ENCODE results near the gene PTPRD. TPM values are rescaled to one million over a fixed set of nuclear protein-coding genes. Genes with fewer than 3 reads are reported as not detected.

The PTPRD gene
- total RNA-seq, 1 experiment from 2014 or later, result not detected

GRCh38 chr9:8542537-8542936, 2070.3 kb downstream of the PTPRD start:
- no TSS peak for BruUV-seq (replicated peaks)

GRCh38 chr9:8539681-8540197, 2073.1 kb downstream of the PTPRD start:
- BruUV-seq (replicated peaks), result no TSS peak
- ATAC-seq (no peak), DNase-seq (ENCODE audit: low read depth, low spot score) (no peak)
- in situ Hi-C loops (cut with HindIII; ENCODE audit: low pct_unique_long_range_greater_than_20kb, low sequenced_read_pairs), result no loop called here
- Histone ChIP-seq H3K4me3 (ENCODE audit: low read depth in 2 of 2, low read length in 2 of 2) (no peak overlapping the region), H3K36me3 (ENCODE audit: control insufficient read depth, insufficient read depth, low read length) (no peaks in the 10 kb centered on the region), H3K9me3 (ENCODE audit: control insufficient read depth, insufficient read depth, low read depth, low read length) (no peaks in the 10 kb centered on the region), H3K4me1 (ENCODE audit: control insufficient read depth, insufficient read depth, low read length) (no peaks in the 10 kb centered on the region), H3K27ac (ENCODE audit: low read length) (no peak overlapping the region), H3K27me3 (ENCODE audit: control insufficient read depth, insufficient read depth, low read length) (no peaks in the 10 kb centered on the region)
- intact Hi-C loops (cut with micrococcal nuclease; ENCODE audit: unreplicated experiment), result no loop called here
- CTCF ChIA-PET, result no interaction called here
- POLR2A ChIA-PET, result no interaction called here
- TF ChIP-seq SIN3A (IDR thresholded peaks at IDR 0.05; ENCODE audit: borderline replicate concordance, insufficient read depth, low read depth, low read length), result no peak
- no peak for TF ChIP-seq CTCF (IDR thresholded peaks at IDR 0.05)
- no peak for TF ChIP-seq TCF7L2 (IDR thresholded peaks at IDR 0.05; ENCODE audit: low read depth, low read length)
- no peak for TF ChIP-seq REST (IDR thresholded peaks at IDR 0.05; ENCODE audit: insufficient read depth in 1 of 2, low read depth in 2 of 2, low read length in 1 of 2)
- TF ChIP-seq POLR2AphosphoS5 (IDR thresholded peaks at IDR 0.05; ENCODE audit: low read depth, low read length), result no peak

More at GRCh38 chr9:8542537-8542936, 2070.3 kb downstream of the PTPRD start:
- H3K27ac ChIP-seq (ENCODE audit: low read length), result no peak overlapping the region
- H3K27me3 ChIP-seq (ENCODE audit: control insufficient read depth, insufficient read depth, low read length), result no peaks in the 10 kb centered on the region
- H3K9me3 ChIP-seq (ENCODE audit: control insufficient read depth, insufficient read depth, low read depth, low read length), result no peaks in the 10 kb centered on the region
- intact Hi-C loops (cut with micrococcal nuclease; ENCODE audit: unreplicated experiment), result no loop called here
- DNase-seq (ENCODE audit: low read depth, low spot score) (no peak), ATAC-seq (no peak)
- TF ChIP-seq SIN3A (IDR thresholded peaks at IDR 0.05; ENCODE audit: borderline replicate concordance, insufficient read depth, low read depth, low read length), result no peak
- no peak for TF ChIP-seq REST (IDR thresholded peaks at IDR 0.05; ENCODE audit: insufficient read depth in 1 of 2, low read depth in 2 of 2, low read length in 1 of 2)
- no peak for TF ChIP-seq CTCF (IDR thresholded peaks at IDR 0.05)
- no peak for TF ChIP-seq POLR2AphosphoS5 (IDR thresholded peaks at IDR 0.05; ENCODE audit: low read depth, low read length)
- TF ChIP-seq TCF7L2 (IDR thresholded peaks at IDR 0.05; ENCODE audit: low read depth, low read length), result no peak
- POLR2A ChIA-PET, result no interaction called here
- no peaks in the 10 kb centered on the region for H3K4me1 ChIP-seq (ENCODE audit: control insufficient read depth, insufficient read depth, low read length)
- in situ Hi-C loops (cut with HindIII; ENCODE audit: low pct_unique_long_range_greater_than_20kb, low sequenced_read_pairs), result no loop called here
- no peaks in the 10 kb centered on the region for H3K36me3 ChIP-seq (ENCODE audit: control insufficient read depth, insufficient read depth, low read length)
- CTCF ChIA-PET, result no interaction called here
- no peak overlapping the region for H3K4me3 ChIP-seq (ENCODE audit: low read depth in 2 of 2, low read length in 2 of 2)
